Adrenal gland (tissue), 5 donors: ENCODE measurements around the gene NSD1.

Experiments used
- CTCF ChIP-seq, 6 experiments: fragments of 450-650 bp in 4 of 6; fragments of 200-600 bp in 2 of 6; sonication (generic) in 1 of 6; IDR thresholded peaks; 1 replicate in 5 of 6; 2 replicates in 1 of 6; pipeline versions ENCODE4 v1.5.1 to v1.8.0; 2016 to 2021; ENCODE audit warnings: antibody characterized with exemption in 6 of 6, mild to moderate bottlenecking in 2 of 6, moderate library complexity in 1 of 6
- POLR2A ChIP-seq, 2 donors: fragments of 450-650 bp; IDR thresholded peaks; one replicate each; pipeline ENCODE4 v1.6.1; 2017; ENCODE audit warnings: antibody characterized with exemption in 2 of 2, mild to moderate bottlenecking in 2 of 2, moderate library complexity in 1 of 2
- donor health status: DM: no; HTN: no; CAD: no.

DNA sequence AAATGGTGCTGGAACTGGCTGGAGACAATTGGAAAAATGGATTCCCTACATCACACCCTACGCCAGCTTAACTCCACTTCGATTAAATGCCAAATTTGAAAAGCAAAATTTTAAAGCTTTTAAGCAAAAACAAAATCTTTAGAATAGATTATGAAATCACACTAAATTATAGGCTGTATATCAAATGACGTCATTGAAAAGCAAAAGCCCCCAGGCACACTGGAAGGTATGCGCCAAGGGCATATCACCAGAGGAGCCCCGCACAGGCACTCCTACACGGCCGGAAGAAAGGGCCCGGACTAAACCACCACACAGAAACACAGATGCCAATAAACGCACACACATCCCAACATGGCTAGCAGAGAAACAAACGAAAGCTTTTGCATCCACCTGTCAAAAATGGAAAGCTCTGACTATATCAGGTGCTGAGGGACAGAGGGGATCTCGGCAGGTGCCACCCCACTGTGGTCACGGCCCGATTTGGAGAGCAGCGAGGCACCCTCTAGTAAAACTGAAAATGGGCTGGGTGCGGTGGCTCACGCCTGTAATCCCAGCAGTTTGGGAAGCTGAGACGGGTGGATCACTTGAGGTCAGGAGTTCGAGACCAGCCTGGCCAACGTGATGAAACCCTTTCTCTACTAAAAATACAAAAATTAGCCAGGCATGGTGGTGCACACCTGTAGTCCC is 195.1 kb downstream of the NSD1 start:
- TF ChIP-seq CTCF (IDR thresholded peaks at IDR 0.05) (no peak), POLR2A (IDR thresholded peaks at IDR 0.05) (no peak)
